Measurements from ENCODE around the gene TEX22. TPM values are rescaled to one million over a fixed set of nuclear protein-coding genes. Genes with fewer than 3 reads are reported as not detected.

Gene TEX22
- total RNA-seq, 1 experiment from 2014 or later: 0.04 TPM

- DNase-seq (ENCODE audit: low spot score): no peak
Measured at GRCh38 chr14:105420974-105421674, 22.8 kb downstream of the TEX22 start.

GRCh38 chr14:105421723-105422615 lies 23.6 kb downstream of the TEX22 start:
- no peak for DNase-seq (ENCODE audit: low spot score)

GRCh38 chr14:105422695-105423487 lies 24.6 kb downstream of the TEX22 start:
- no peak for DNase-seq (ENCODE audit: low spot score)

- no peak for DNase-seq (ENCODE audit: low spot score)
Measured at GRCh38 chr14:105423488-105424195, 25.3 kb downstream of the TEX22 start.

GRCh38 chr14:105424861-105425260 lies 26.5 kb downstream of the TEX22 start:
- DNase-seq (ENCODE audit: low spot score): no peak

- no peak for DNase-seq (ENCODE audit: low spot score)
Measured at GRCh38 chr14:105425823-105426247, 27.5 kb downstream of the TEX22 start.

GRCh38 chr14:105426416-105427130 lies 28.2 kb downstream of the TEX22 start:
- no peak for DNase-seq (ENCODE audit: low spot score)

GRCh38 chr14:105427412-105427811 lies 29.1 kb downstream of the TEX22 start:
- DNase-seq (ENCODE audit: low spot score): no peak

GRCh38 chr14:105427936-105428485 lies 29.7 kb downstream of the TEX22 start:
- no peak for DNase-seq (ENCODE audit: low spot score)

- DNase-seq (ENCODE audit: low spot score): no peak
Measured at GRCh38 chr14:105430042-105430441, 31.7 kb downstream of the TEX22 start.

- DNase-seq (ENCODE audit: low spot score): no peak
Measured at GRCh38 chr14:105430565-105430964, 32.2 kb downstream of the TEX22 start.

- DNase-seq (ENCODE audit: low spot score): no peak
Measured at GRCh38 chr14:105431256-105431655, 32.9 kb downstream of the TEX22 start.

GRCh38 chr14:105432657-105433056 lies 34.3 kb downstream of the TEX22 start:
- DNase-seq (ENCODE audit: low spot score): no peak

- DNase-seq (ENCODE audit: low spot score): no peak
Measured at GRCh38 chr14:105433161-105433605, 34.8 kb downstream of the TEX22 start.

- DNase-seq (ENCODE audit: low spot score): no peak
Measured at GRCh38 chr14:105436402-105436801, 38.1 kb downstream of the TEX22 start.

- DNase-seq (ENCODE audit: low spot score): no peak
Measured at GRCh38 chr14:105436891-105437722, 38.8 kb downstream of the TEX22 start.

- no peak for DNase-seq (ENCODE audit: low spot score)
Measured at GRCh38 chr14:105437723-105438500, 39.6 kb downstream of the TEX22 start.

GRCh38 chr14:105439179-105439578 lies 40.8 kb downstream of the TEX22 start:
- DNase-seq (ENCODE audit: low spot score): no peak

Data from H4 (cell line).